Measurements from ENCODE around the gene MRPL45.

Gene MRPL45

GRCh38 chr17:38325221-38325851 is 28.4 kb downstream of the MRPL45 start:
- peak; percentile 37 for DNase-seq

GRCh38 chr17:38326996-38327792 is 30.2 kb downstream of the MRPL45 start:
- peak; percentile 37 for DNase-seq

GRCh38 chr17:38327936-38328335 is 31.0 kb downstream of the MRPL45 start:
- DNase-seq: peak; percentile 25

GRCh38 chr17:38328620-38329019 is 31.7 kb downstream of the MRPL45 start:
- DNase-seq: peak; percentile 32

GRCh38 chr17:38329284-38329683 is 32.3 kb downstream of the MRPL45 start:
- peak; percentile 19 for DNase-seq

GRCh38 chr17:38329808-38330730 is 33.1 kb downstream of the MRPL45 start:
- peak; percentile 34 for DNase-seq

- DNase-seq: no peak
Measured at GRCh38 chr17:38330941-38331411, 34.0 kb downstream of the MRPL45 start.

- DNase-seq: no peak
Measured at GRCh38 chr17:38332735-38333134, 35.8 kb downstream of the MRPL45 start.

- peak; percentile 36 for DNase-seq
Measured at GRCh38 chr17:38333635-38334295, 36.8 kb downstream of the MRPL45 start.

- peak; percentile 21 for DNase-seq
Measured at GRCh38 chr17:38334480-38335364, 37.8 kb downstream of the MRPL45 start.

- no peak for DNase-seq
Measured at GRCh38 chr17:38336838-38337237, 39.9 kb downstream of the MRPL45 start.

- no peak for DNase-seq
Measured at GRCh38 chr17:38338053-38338452, 41.1 kb downstream of the MRPL45 start.

- no peak for DNase-seq
Measured at GRCh38 chr17:38338535-38338934, 41.6 kb downstream of the MRPL45 start.

- DNase-seq: no peak
Measured at GRCh38 chr17:38339891-38340290, 42.9 kb downstream of the MRPL45 start.

GRCh38 chr17:38341035-38341721 is 44.2 kb downstream of the MRPL45 start:
- no peak for DNase-seq

- no peak for DNase-seq
Measured at GRCh38 chr17:38342886-38343607, 46.1 kb downstream of the MRPL45 start.

- DNase-seq: no peak
Measured at GRCh38 chr17:38343608-38344419, 46.8 kb downstream of the MRPL45 start, which contains the start of gene GPR179. Gene GPR179 (minus strand): TSS chr17:38343956. CDS start chr17:38343789, 167 bp downstream.

GRCh38 chr17:38344420-38344745 is 47.4 kb downstream of the MRPL45 start:
- DNase-seq: no peak

GRCh38 chr17:38345743-38346142 is 48.8 kb downstream of the MRPL45 start:
- no peak for DNase-seq
